ENCODE measurements around the gene SLC25A21. TPM values are rescaled to one million over a fixed set of nuclear protein-coding genes. Genes with fewer than 3 reads are reported as not detected.
"Not testable (repeated sequence)": the region's sequence is repeated elsewhere in the genome, so short reads cannot be mapped to it uniquely, and the experiment has no call there.

SLC25A21 gene
- total RNA-seq, 1 donor from 2014 or later = 6.4 TPM

DNA sequence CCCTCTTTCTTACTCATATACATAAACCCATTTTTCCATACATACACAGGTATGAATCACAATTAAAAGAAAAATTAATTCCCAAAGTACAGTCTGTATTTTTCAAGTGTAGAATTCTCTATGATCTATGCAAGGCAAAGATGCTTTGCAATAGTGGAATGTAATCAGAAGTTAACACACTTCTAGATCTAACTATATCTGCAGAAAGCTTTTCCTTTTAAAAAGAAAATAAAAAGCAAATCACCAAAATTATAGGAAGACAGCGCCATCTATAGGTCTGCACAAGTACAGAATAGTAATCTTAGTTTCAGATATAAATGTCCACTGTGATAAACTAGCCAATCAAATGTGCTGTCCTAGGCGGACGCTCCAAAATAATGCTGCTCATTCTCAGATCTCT is 22.0 kb downstream of the SLC25A21 start:
- H3K4me3 ChIP-seq = no peak overlapping the region
- no peak overlapping the region for H3K4me2 ChIP-seq
- Mint-ChIP-seq H3K27me3 (ENCODE audit: insufficient read depth, low read depth) (no peaks in the 10 kb centered on the region), H3K36me3 (peaks cover 3% of the 10 kb centered on the region), H3K27ac (no peak overlapping the region), H3K9me3 (peaks cover 11% of the 10 kb centered on the region), H3K4me3 (no peak overlapping the region), H3K4me1 (no peaks in the 10 kb centered on the region)
- no peaks in the 10 kb centered on the region for H3K4me1 ChIP-seq
- no peaks in the 10 kb centered on the region for H4K20me1 ChIP-seq (ENCODE audit: low read depth)
- no peaks in the 10 kb centered on the region for H3K79me2 ChIP-seq (ENCODE audit: low read depth)
- H3K9ac ChIP-seq = no peak overlapping the region
- no peak overlapping the region for H2AFZ ChIP-seq (replicated peaks)
- no peaks in the 10 kb centered on the region for H3K27me3 ChIP-seq
- no peaks in the 10 kb centered on the region for H3F3A ChIP-seq (ENCODE audit: low read depth)
- no peak overlapping the region for H3K27ac ChIP-seq
- TF ChIP-seq EZH2 (IDR thresholded peaks at IDR 0.05) (no peak), EZH2phosphoT487 (IDR thresholded peaks at IDR 0.05) (no peak)
- TF ChIP-seq, protein P1, sequence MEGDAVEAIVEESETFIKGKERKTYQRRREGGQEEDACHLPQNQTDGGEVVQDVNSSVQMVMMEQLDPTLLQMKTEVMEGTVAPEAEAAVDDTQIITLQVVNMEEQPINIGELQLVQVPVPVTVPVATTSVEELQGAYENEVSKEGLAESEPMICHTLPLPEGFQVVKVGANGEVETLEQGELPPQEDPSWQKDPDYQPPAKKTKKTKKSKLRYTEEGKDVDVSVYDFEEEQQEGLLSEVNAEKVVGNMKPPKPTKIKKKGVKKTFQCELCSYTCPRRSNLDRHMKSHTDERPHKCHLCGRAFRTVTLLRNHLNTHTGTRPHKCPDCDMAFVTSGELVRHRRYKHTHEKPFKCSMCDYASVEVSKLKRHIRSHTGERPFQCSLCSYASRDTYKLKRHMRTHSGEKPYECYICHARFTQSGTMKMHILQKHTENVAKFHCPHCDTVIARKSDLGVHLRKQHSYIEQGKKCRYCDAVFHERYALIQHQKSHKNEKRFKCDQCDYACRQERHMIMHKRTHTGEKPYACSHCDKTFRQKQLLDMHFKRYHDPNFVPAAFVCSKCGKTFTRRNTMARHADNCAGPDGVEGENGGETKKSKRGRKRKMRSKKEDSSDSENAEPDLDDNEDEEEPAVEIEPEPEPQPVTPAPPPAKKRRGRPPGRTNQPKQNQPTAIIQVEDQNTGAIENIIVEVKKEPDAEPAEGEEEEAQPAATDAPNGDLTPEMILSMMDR (IDR thresholded peaks at IDR 0.05) = peak; percentile 89
- peak; percentile 48 for DNase-seq (ENCODE audit: low spot score)
- peaks cover 7% of the 10 kb centered on the region for H3K9me3 ChIP-seq (ENCODE audit: low read depth)
- H3K36me3 ChIP-seq = no peaks in the 10 kb centered on the region

DNA sequence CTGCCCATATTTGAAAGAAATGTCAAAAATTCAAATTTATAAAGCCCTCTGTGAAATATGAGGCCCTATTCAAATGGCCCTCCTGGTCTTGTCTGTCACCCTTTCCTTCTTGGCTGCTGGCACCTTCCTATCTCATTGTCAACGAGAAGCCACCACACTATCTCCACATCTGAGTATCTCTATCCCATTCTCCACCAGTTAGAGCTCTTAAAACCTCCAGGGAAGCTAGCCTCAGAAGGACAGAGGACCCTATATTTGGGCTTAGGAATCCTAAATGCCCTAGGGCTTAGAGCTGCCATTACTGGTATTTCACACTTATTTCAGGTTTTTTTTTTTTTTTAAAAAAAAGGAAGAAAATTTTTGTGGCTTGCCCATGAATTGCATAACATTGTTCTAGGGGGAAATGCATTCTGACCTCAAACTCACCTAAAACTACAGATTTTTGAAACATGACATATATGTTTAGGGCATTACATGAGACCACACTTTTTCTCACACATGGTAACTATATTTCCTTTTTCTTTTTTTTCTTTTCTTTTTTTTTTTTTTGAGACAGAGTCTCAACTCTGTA is 25.0 kb downstream of the SLC25A21 start:
- DNase-seq (ENCODE audit: low spot score) = no peak
- Histone ChIP-seq H3K27me3 (no peaks in the 10 kb centered on the region), H3F3A (ENCODE audit: low read depth) (no peaks in the 10 kb centered on the region), H3K4me3 (no peak overlapping the region), H3K27ac (no peak overlapping the region), H4K20me1 (ENCODE audit: low read depth) (no peaks in the 10 kb centered on the region), H3K36me3 (no peaks in the 10 kb centered on the region), H3K9me3 (ENCODE audit: low read depth) (no peaks in the 10 kb centered on the region), H3K4me1 (no peaks in the 10 kb centered on the region), H2AFZ (replicated peaks) (no peak overlapping the region), H3K79me2 (ENCODE audit: low read depth) (no peaks in the 10 kb centered on the region), H3K9ac (no peak overlapping the region), H3K4me2 (no peak overlapping the region)
- no peaks in the 10 kb centered on the region for H3K36me3 Mint-ChIP-seq
- no peaks in the 10 kb centered on the region for H3K4me1 Mint-ChIP-seq
- H3K9me3 Mint-ChIP-seq = no peaks in the 10 kb centered on the region
- TF ChIP-seq EZH2 (IDR thresholded peaks at IDR 0.05) = no peak
- no peak for TF ChIP-seq EZH2phosphoT487 (IDR thresholded peaks at IDR 0.05)
- TF ChIP-seq, protein P1 (IDR thresholded peaks at IDR 0.05) = no peak
- H3K4me3 Mint-ChIP-seq = no peak overlapping the region
- no peaks in the 10 kb centered on the region for H3K27me3 Mint-ChIP-seq (ENCODE audit: insufficient read depth, low read depth)
- no peak overlapping the region for H3K27ac Mint-ChIP-seq

DNA sequence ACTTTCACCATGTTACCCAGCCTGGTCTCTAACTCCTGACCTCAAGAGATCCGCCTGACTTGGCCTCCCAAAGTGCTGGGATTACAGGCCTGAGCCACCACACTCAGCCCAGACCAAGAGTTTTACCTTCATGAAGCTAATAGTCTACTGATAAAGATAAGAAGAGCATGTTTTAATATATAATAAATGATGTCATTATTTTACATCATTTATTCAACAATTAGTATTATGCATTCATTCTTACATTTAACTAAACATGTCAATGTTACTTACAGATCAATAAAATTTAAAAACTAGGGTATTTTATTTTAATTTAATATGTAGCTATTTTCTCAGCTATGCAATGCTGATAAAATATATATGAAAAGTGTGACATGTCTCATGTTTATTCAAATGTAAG is 26.0 kb downstream of the SLC25A21 start:
- H3K36me3 ChIP-seq; H3K27me3 ChIP-seq; H3K4me2 ChIP-seq; H3K9me3 ChIP-seq (ENCODE audit: low read depth); H3K4me1 ChIP-seq; H3K4me1 Mint-ChIP-seq; DNase-seq (ENCODE audit: low spot score); H3K4me3 ChIP-seq; H3K9ac ChIP-seq; H3K36me3 Mint-ChIP-seq; H3K4me3 Mint-ChIP-seq; H3K9me3 Mint-ChIP-seq; H3K27me3 Mint-ChIP-seq (ENCODE audit: insufficient read depth, low read depth); H3F3A ChIP-seq (ENCODE audit: low read depth); H3K27ac ChIP-seq; H2AFZ ChIP-seq (replicated peaks); H3K27ac Mint-ChIP-seq; H3K79me2 ChIP-seq (ENCODE audit: low read depth); H4K20me1 ChIP-seq (ENCODE audit: low read depth): not testable (repeated sequence)

DNA sequence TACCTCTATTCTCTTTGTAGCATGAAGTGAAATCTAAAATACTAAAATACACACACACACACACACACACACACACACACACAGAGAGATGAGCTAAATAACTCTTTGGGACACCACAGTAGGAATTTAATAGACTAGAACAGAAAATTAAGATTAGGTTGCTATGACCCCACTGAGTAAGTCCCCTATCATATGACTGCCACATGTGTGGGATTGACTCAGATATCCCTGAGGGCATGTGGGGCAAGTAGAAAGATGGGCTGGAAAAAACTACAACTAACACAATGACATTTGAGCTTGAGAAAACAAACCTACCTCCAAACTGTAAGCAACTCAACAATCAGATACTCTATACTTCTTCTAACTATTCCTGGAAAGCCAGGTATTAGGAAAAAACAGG is 27.0 kb downstream of the SLC25A21 start:
- Mint-ChIP-seq H3K9me3 (no peaks in the 10 kb centered on the region), H3K36me3 (no peaks in the 10 kb centered on the region), H3K27ac (no peak overlapping the region), H3K4me3 (no peak overlapping the region), H3K4me1 (no peaks in the 10 kb centered on the region), H3K27me3 (ENCODE audit: insufficient read depth, low read depth) (no peaks in the 10 kb centered on the region)
- H2AFZ ChIP-seq (replicated peaks) = no peak overlapping the region
- H3K9me3 ChIP-seq (ENCODE audit: low read depth) = no peaks in the 10 kb centered on the region
- H3K27me3 ChIP-seq = no peaks in the 10 kb centered on the region
- H3K36me3 ChIP-seq = no peaks in the 10 kb centered on the region
- H3K4me2 ChIP-seq = no peak overlapping the region
- H3F3A ChIP-seq (ENCODE audit: low read depth) = no peaks in the 10 kb centered on the region
- TF ChIP-seq EZH2phosphoT487 (IDR thresholded peaks at IDR 0.05) (no peak), EZH2 (IDR thresholded peaks at IDR 0.05) (no peak)
- TF ChIP-seq, protein P1 (IDR thresholded peaks at IDR 0.05) = no peak
- H3K79me2 ChIP-seq (ENCODE audit: low read depth) = no peaks in the 10 kb centered on the region
- no peak overlapping the region for H3K9ac ChIP-seq
- DNase-seq (ENCODE audit: low spot score) = no peak
- H3K27ac ChIP-seq = no peak overlapping the region
- H3K4me3 ChIP-seq = no peak overlapping the region
- H4K20me1 ChIP-seq (ENCODE audit: low read depth) = no peaks in the 10 kb centered on the region
- H3K4me1 ChIP-seq = no peaks in the 10 kb centered on the region
